GM12878 (cell line): Measurements from ENCODE around the gene C9orf40. TPM values are rescaled to one million over a fixed set of nuclear protein-coding genes. Genes with fewer than 3 reads are reported as not detected.

Source experiments
- ATAC-seq: fragments of 200-7000 bp; cut with Tn5 transposase; 3 replicates; pipeline ENCODE4 v1.9.1; 2020; ENCODE audit warnings: mild to moderate bottlenecking, moderate library complexity
- Bru-seq: library from RNA; stranded (reverse); fragments of 400-500 nt; gene quantifications from one replicate; lab custom pipeline; 2021; lab: Mats Ljungman, UMichigan
- BruChase-seq, 2 experiments: library from RNA; stranded (reverse); fragments of 400-500 nt; gene quantifications; one replicate each; lab custom pipeline; 2021; lab: Mats Ljungman, UMichigan
- BruUV-seq: library from RNA; stranded (reverse); fragments of 400-500 nt; replicated peaks from 2 replicates; lab custom pipeline; 2021; lab: Mats Ljungman, UMichigan
- CTCF ChIA-PET: fragments of 300-600 bp; sonication (Branson Sonifier 250); formaldehyde crosslinking; extraction: SDS; loops from one replicate; lab custom pipeline; 2021; ENCODE audit warnings: inconsistent platforms; lab: Yijun Ruan, JAX
- POLR2A ChIA-PET: fragments of 350-600 bp; formaldehyde crosslinking; extraction: SDS; loops from one replicate; lab custom pipeline; 2021; ENCODE audit warnings: inconsistent platforms; lab: Charles Lee
- RAD21 ChIA-PET: fragments of 300-600 bp; sonication (Branson Sonifier 250); formaldehyde crosslinking; loops from one replicate; lab custom pipeline; 2023; ENCODE audit warnings: antibody characterized with exemption; ENCODE audit not compliant: unreplicated experiment; lab: Charles Lee
- SMC1A ChIA-PET: fragments of 300-600 bp; sonication (Branson Sonifier 250); formaldehyde crosslinking; loops from one replicate; lab custom pipeline; 2023; ENCODE audit not compliant: unreplicated experiment, uncharacterized antibody; lab: Charles Lee
- DNase-seq: peaks from one replicate; pipeline ENCODE4 v3.0.0-alpha.2; 2011; ENCODE audit warnings: low read depth, low spot score
- FAIRE-seq: peaks from 3 replicates; lab custom pipeline; 2011; peaks lifted over from hg19 to GRCh38; lab: Jason Lieb, UNC
- H2AFZ ChIP-seq: 2 replicates; pipeline ENCODE4 v1.6.0; 2011; ENCODE audit warnings: low read depth, low read length, control low read depth; ENCODE audit not compliant: control insufficient read depth
- H3K27ac ChIP-seq: 2 replicates; pipeline ENCODE4 v1.5.1; 2011; ENCODE audit warnings: control low read depth; ENCODE audit not compliant: control insufficient read depth, insufficient read depth
- H3K27me3 ChIP-seq, 2 experiments: replicated peaks in 1 of 2; 2 replicates each; pipeline versions ENCODE4 v1.6.0 to v1.6.1; 2011; ENCODE audit warnings: low read length in 1 of 2; ENCODE audit not compliant: control insufficient read depth in 2 of 2, insufficient read depth in 2 of 2
- H3K36me3 ChIP-seq, 2 experiments: 2 replicates each; pipeline ENCODE4 v1.5.1; 2011; ENCODE audit warnings: low read length in 1 of 2; ENCODE audit not compliant: control insufficient read depth in 2 of 2, insufficient read depth in 2 of 2
- H3K4me1 ChIP-seq: 2 replicates; pipeline ENCODE4 v1.6.1; 2011; ENCODE audit warnings: mild to moderate bottlenecking, low read length, moderate library complexity, mixed read lengths; ENCODE audit not compliant: control insufficient read depth, insufficient read depth
- H3K4me2 ChIP-seq: 2 replicates; pipeline ENCODE4 v1.6.0; 2011; ENCODE audit warnings: control low read depth; ENCODE audit not compliant: control insufficient read depth, insufficient read depth
- H3K4me3 ChIP-seq: fragments of 200-600 bp; sonication (generic); 2 replicates; pipeline ENCODE4 v1.5.1; 2016
- H3K79me2 ChIP-seq: 2 replicates; pipeline ENCODE4 v1.6.0; 2011; ENCODE audit warnings: low read length; ENCODE audit not compliant: control insufficient read depth, insufficient read depth
- H3K9ac ChIP-seq: 2 replicates; pipeline ENCODE4 v1.8.0; 2011; ENCODE audit warnings: low read length, control low read depth, mixed read lengths; ENCODE audit not compliant: control insufficient read depth, insufficient read depth
- H3K9me3 ChIP-seq: replicated peaks from 3 replicates; pipeline ENCODE4 v1.5.1; 2011; ENCODE audit warnings: mild to moderate bottlenecking, low read length; ENCODE audit not compliant: control insufficient read depth, insufficient read depth
- H4K20me1 ChIP-seq: 2 replicates; pipeline ENCODE4 v1.6.0; 2011; ENCODE audit not compliant: control insufficient read depth, insufficient read depth
- E2F8 ChIP-seq: fragments of 450-650 bp; IDR thresholded peaks from 2 replicates; pipeline ENCODE4 v1.6.1; 2018; ENCODE audit warnings: mild to moderate bottlenecking, low read depth, moderate library complexity; ENCODE audit not compliant: partially characterized antibody
- SREBF1 ChIP-seq: IDR thresholded peaks from 2 replicates; pipeline ENCODE4 v1.6.1; 2012; ENCODE audit warnings: mild to moderate bottlenecking, low read length
- ZBTB11 ChIP-seq: fragments of 450-650 bp; formaldehyde crosslinking; IDR thresholded peaks from 2 replicates; pipeline ENCODE4 v1.5.0; 2022; ENCODE audit warnings: mild to moderate bottlenecking, missing genetic modification characterization
- ZBTB4 ChIP-seq: fragments of 450-650 bp; formaldehyde crosslinking; IDR thresholded peaks from 2 replicates; pipeline ENCODE4 v1.4.0; 2022; ENCODE audit warnings: mild to moderate bottlenecking, moderate library complexity
- ZNF217 ChIP-seq: fragments of 450-650 bp; IDR thresholded peaks from 2 replicates; pipeline ENCODE4 v1.6.1; 2017; ENCODE audit warnings: antibody characterized with exemption, mild to moderate bottlenecking
- WGBS: methylation state at CpG from one replicate; pipeline ENCODE4 v1.1.6; 2016; ENCODE audit warnings: low lambda C conversion rate; ENCODE audit not compliant: insufficient replicate concordance, insufficient coverage; ENCODE audit errors: missing lambda C conversion rate; 5-methylcytosine and 5-hydroxymethylcytosine counted together
- in situ Hi-C: fragments of 300-500 bp; cut with MboI; formaldehyde crosslinking; loops from 9 replicates; pipeline ENCODE4 v1.14.3; 2018; ENCODE audit warnings: mixed read lengths
- intact Hi-C: fragments of 100-400 bp; cut with micrococcal nuclease; formaldehyde crosslinking; loops from one replicate; pipeline ENCODE4 v1.14.2; 2022; ENCODE audit not compliant: unreplicated experiment
- long read RNA-seq, 2 experiments: library from polyadenylated mRNA; unstranded; transcript quantifications; one replicate each; pipeline ENCODE4 v2.0.0, GENCODE V29; 2019 to 2020
- polyA minus RNA-seq, 3 experiments: library from RNA; depleted of rRNA, polyadenylated mRNA; stranded (reverse); fragments of >200 nt; gene quantifications; 2 replicates each; pipeline ENCODE4 v1.2.3, GENCODE V29; 2011
- polyA plus RNA-seq, 11 experiments: library from polyadenylated mRNA; depleted of rRNA in 4 of 11; unstranded in 6 of 11; stranded (reverse) in 5 of 11; fragments of >200 nt; fragmentation: Nextera tagmentation in 4 of 11; fragmentation: Illumina TruSeq in 1 of 11; extraction: Ambion mirVana in 4 of 11; extraction: Trizol in 1 of 11; gene quantifications; 1 replicate in 1 of 11; 2 replicates in 10 of 11; pipeline versions ENCODE4 v1.2.1 to v1.2.3, GENCODE V29; 2011 to 2016; ENCODE audit warnings: inconsistent platforms in 2 of 11, missing spikeins in 2 of 11, low read depth in 1 of 11
- total RNA-seq, 4 experiments: library from RNA; depleted of rRNA in 3 of 4; stranded (reverse); fragments of >200 nt in 3 of 4; fragmentation: Illumina TruSeq in 1 of 4; extraction: Trizol in 1 of 4; gene quantifications; 2 replicates each; pipeline versions ENCODE4 v1.2.1 to v1.2.3, GENCODE V29; 2013 to 2021

Gene C9orf40
- total RNA-seq (2013; cell fraction: nucleolus; rRNA removed), result 5.7 and 7.5 TPM in 2 replicates
- 6.8 and 9.3 TPM in 2 replicates for total RNA-seq (2014; rRNA removed)
- 7.1 and 7.6 TPM in 2 replicates for total RNA-seq (2014; rRNA removed; fragmentation: Illumina TruSeq; extraction: Trizol)
- 18.5 and 21.5 TPM in 2 replicates for total RNA-seq (2021)
- polyA plus RNA-seq (2011; ENCODE audit: low read depth), result 2.7 TPM
- polyA plus RNA-seq (2011; rRNA removed), result 9.8 and 16.4 TPM in 2 replicates
- polyA plus RNA-seq (2011; cell fraction: cytosol; rRNA removed), result 3.3 and 4.5 TPM in 2 replicates
- polyA plus RNA-seq (2011; cell fraction: nucleus; rRNA removed), result 5.7 and 7.1 TPM in 2 replicates
- polyA plus RNA-seq (2012), result 6.4 and 8.4 TPM in 2 replicates
- polyA plus RNA-seq (2014; fragmentation: Illumina TruSeq; extraction: Trizol), result 9.8 and 10.2 TPM in 2 replicates
- 10 to 100 TPM in 1 of 2 experiments, 1 to 10 TPM in 1; 7.8 to 14.1 TPM for polyA plus RNA-seq (2014; fragmentation: Nextera tagmentation; extraction: Ambion mirVana)
- polyA plus RNA-seq (2014; rRNA removed), result 13.2 and 14.6 TPM in 2 replicates
- 10 to 100 TPM; 29.5 to 30.9 TPM for polyA plus RNA-seq (2016; fragmentation: Nextera tagmentation; extraction: Ambion mirVana)
- polyA minus RNA-seq (2011; rRNA and poly(A)+ RNA removed), result 0.88 and 0.98 TPM in 2 replicates
- 2.8 and 4.3 TPM in 2 replicates for polyA minus RNA-seq (2011; cell fraction: cytosol; rRNA and poly(A)+ RNA removed)
- polyA minus RNA-seq (2011; cell fraction: nucleus; rRNA and poly(A)+ RNA removed), result 3.7 and 5.9 TPM in 2 replicates
- percentile 68 among the genes with signal in this experiment for Bru-seq, nascent RNA
- BruChase-seq, experiment 1, labeled RNA remaining after a 6-hour chase, result percentile 61 among the genes with signal in this experiment
- BruChase-seq, experiment 2, labeled RNA remaining after a 2-hour chase, result percentile 61 among the genes with signal in this experiment
- long read RNA-seq, experiment 1, partial matches to known transcripts, result 0 of 2 reads
- long read RNA-seq, experiment 1, other reads (novel, unspliced or antisense), result 1 of 2 reads
- long read RNA-seq, experiment 2, partial matches to known transcripts, result 0 of 2 reads
- long read RNA-seq, experiment 2, other reads (novel, unspliced or antisense), result 2 of 2 reads

- WGBS, result under 1% methylated on average over 77 of the region's 125 CpGs
- Histone ChIP-seq H3K79me2 (peaks cover 17% of the 10 kb centered on the region), H3K4me3 (peak within 1 kb of the TSS; percentile 95), H3K27me3 (no peaks in the 10 kb centered on the region), H3K9me3 (no peaks in the 10 kb centered on the region; the same call in 2 of the 3 replicates), H3K4me2 (peak within 1 kb of the TSS; percentile 81), H3K4me1 (peaks cover 3% of the 10 kb centered on the region; the same call in 1 of the 2 replicates), H3K27ac (peak within 1 kb of the TSS; percentile 91), H3K9ac (peak within 1 kb of the TSS; percentile 99), H2AFZ (peak within 1 kb of the TSS; percentile 95), H3K36me3 (no peaks in the 10 kb centered on the region), H4K20me1 (no peaks in the 10 kb centered on the region)
- no TSS peak for BruUV-seq
- FAIRE-seq (no peak), ATAC-seq (peak; percentile 95), DNase-seq (peak; percentile 38)
- intact Hi-C loops, result loop anchor here (2.0 kb wide), 3 partner anchors 50 to 178 kb away; partner anchors contain the start of gene CARNMT1
- ChIA-PET SMC1A (interaction anchor here (0.7 to 1.4 kb wide), 6 partner anchors 11 to 123 kb away, joined by 3 to 5 read pairs (median 4); no protein-coding TSS in a partner anchor), CTCF (interaction anchor here (0.8 to 4.5 kb wide), 17 partner anchors 14 to 209 kb away, joined by 3 to 34 read pairs (median 4); partner anchors contain the start of genes CARNMT1, NMRK1 and OSTF1), RAD21 (interaction anchor here (0.6 to 1.5 kb wide), 9 partner anchors 52 to 174 kb away, joined by 3 to 4 read pairs (median 3); partner anchors contain the start of gene CARNMT1), POLR2A (interaction anchor here (0.7 to 2.8 kb wide), 10 partner anchors 14 to 138 kb away, joined by 3 to 16 read pairs (median 5); partner anchors contain the start of genes CARNMT1, NMRK1 and OSTF1)
- in situ Hi-C loops, result loop anchor here (5.0 kb wide), 1 partner anchor 135 kb away; the partner anchor contains the start of genes NMRK1 and OSTF1
- TF ChIP-seq ZNF217 (peak; percentile 53; the same call in 1 of the 2 replicates), E2F8 (peak; percentile 36), ZBTB11 (CRISPR knock-in tag) (no peak), ZBTB4 (CRISPR knock-in tag) (no peak), SREBF1 (no peak)
These were observed at the start of gene C9orf40 for GRCh38 chr9:74952201-74953151. Gene C9orf40, minus strand, starts transcription at chr9:74952912. Its CDS starts 301 bp downstream, at chr9:74952611.
